Neural cell (in vitro differentiated cells): Measurements from ENCODE around the gene CD300A. TPM values are rescaled to one million over a fixed set of nuclear protein-coding genes. Genes with fewer than 3 reads are reported as not detected.

Source experiments
- H2AFZ ChIP-seq: fragments of 200-600, 300-800 bp; sonication (generic), shearing (Covaris generic); 2 replicates; pipeline ENCODE4 v1.6.0; 2014; ENCODE audit warnings: low read depth, mild to moderate bottlenecking, antibody characterized with exemption, low read length, moderate library complexity
- H3F3A ChIP-seq: fragments of 200-600 bp; shearing (Covaris generic); 2 replicates; pipeline ENCODE4 v1.6.1; 2016; ENCODE audit warnings: mild to moderate bottlenecking, moderate library complexity, mixed read lengths, antibody characterized with exemption, low read length; ENCODE audit not compliant: insufficient read depth, poor library complexity, severe bottlenecking
- H3K27ac ChIP-seq: fragments of 200-600, 300-800 bp; sonication (generic), shearing (Covaris generic); 2 replicates; pipeline ENCODE4 v1.5.1; 2014; ENCODE audit warnings: mild to moderate bottlenecking, low read length, moderate library complexity
- H3K27me3 ChIP-seq: fragments of 300-800, 200-600 bp; sonication (generic), shearing (Covaris generic); 2 replicates; pipeline ENCODE4 v1.6.0; 2014; ENCODE audit warnings: mild to moderate bottlenecking, low read depth, low read length, moderate library complexity; ENCODE audit not compliant: insufficient read depth
- H3K36me3 ChIP-seq: fragments of 300-800, 200-600 bp; sonication (generic), shearing (Covaris generic); 2 replicates; pipeline ENCODE4 v1.5.1; 2014; ENCODE audit warnings: mild to moderate bottlenecking, antibody characterized with exemption, low read length, moderate library complexity; ENCODE audit not compliant: insufficient read depth
- H3K4me2 ChIP-seq: fragments of 300-800, 200-600 bp; sonication (generic), shearing (Covaris generic); 2 replicates; pipeline ENCODE4 v1.6.0; 2014; ENCODE audit warnings: mild to moderate bottlenecking, low read length
- H3K4me3 ChIP-seq: fragments of 300-800, 200-600 bp; sonication (generic), shearing (Covaris generic); 2 replicates; pipeline ENCODE4 v1.5.1; 2014; ENCODE audit warnings: mild to moderate bottlenecking, low read length, moderate library complexity
- H3K79me2 ChIP-seq: fragments of 200-600 bp; shearing (Covaris generic); replicated peaks from 2 replicates; pipeline ENCODE4 v1.6.0; 2014; ENCODE audit warnings: mild to moderate bottlenecking, low read length, moderate library complexity; ENCODE audit not compliant: insufficient read depth
- H3K9ac ChIP-seq: fragments of 300-800, 200-600 bp; sonication (generic), shearing (Covaris generic); 2 replicates; pipeline ENCODE4 v1.6.1; 2016; ENCODE audit warnings: mild to moderate bottlenecking, low read length, mixed read lengths
- H3K9me2 ChIP-seq: fragments of 200-600 bp; shearing (Covaris generic); 2 replicates; pipeline ENCODE4 v1.6.1; 2016; ENCODE audit warnings: mild to moderate bottlenecking, low read length, mixed read lengths; ENCODE audit not compliant: insufficient read depth
- H3K9me3 ChIP-seq: fragments of 200-600, 300-800 bp; sonication (generic), shearing (Covaris generic); 2 replicates; pipeline ENCODE4 v1.6.1; 2016; ENCODE audit warnings: mild to moderate bottlenecking, mixed run types, low read length, moderate library complexity, mixed read lengths
- H4K20me1 ChIP-seq: fragments of 200-600 bp; shearing (Covaris generic); 2 replicates; pipeline ENCODE4 v1.6.1; 2016; ENCODE audit warnings: mild to moderate bottlenecking, mixed run types; ENCODE audit not compliant: insufficient read depth
- EP300 ChIP-seq: fragments of 450-650 bp; conservative IDR thresholded peaks from 2 replicates; pipeline ENCODE4 v1.6.1; 2014; ENCODE audit warnings: antibody characterized with exemption, mild to moderate bottlenecking, moderate library complexity; ENCODE audit not compliant: poor library complexity, severe bottlenecking
- EZH2 ChIP-seq: fragments of 200-600, 300-800 bp; shearing (Covaris generic), sonication (generic); IDR thresholded peaks from 2 replicates; pipeline ENCODE4 v1.6.1; 2014; ENCODE audit warnings: antibody characterized with exemption, low read length, borderline replicate concordance, mild to moderate bottlenecking; ENCODE audit not compliant: insufficient read depth, poor library complexity, severe bottlenecking
- MXI1 ChIP-seq: fragments of 450-650 bp; conservative IDR thresholded peaks from 2 replicates; pipeline ENCODE4 v1.6.1; 2014; ENCODE audit warnings: antibody characterized with exemption, mild to moderate bottlenecking; ENCODE audit not compliant: poor library complexity, severe bottlenecking
- POLR2AphosphoS5 ChIP-seq: IDR thresholded peaks from 2 replicates; pipeline ENCODE4 v1.6.1; 2012
- RAD21 ChIP-seq: fragments of 450-650 bp; conservative IDR thresholded peaks from 2 replicates; pipeline ENCODE4 v1.6.1; 2014; ENCODE audit warnings: antibody characterized with exemption, mild to moderate bottlenecking, moderate library complexity
- REST ChIP-seq: IDR thresholded peaks from 2 replicates; pipeline ENCODE4 v1.6.1; 2012; ENCODE audit warnings: borderline replicate concordance
- SMC3 ChIP-seq: fragments of 450-650 bp; conservative IDR thresholded peaks from 2 replicates; pipeline ENCODE4 v1.6.1; 2014; ENCODE audit warnings: antibody characterized with exemption, mild to moderate bottlenecking, moderate library complexity; ENCODE audit not compliant: poor library complexity
- TAF1 ChIP-seq: IDR thresholded peaks from 2 replicates; pipeline ENCODE4 v1.6.1; 2012; ENCODE audit warnings: low read depth
- polyA plus RNA-seq: library from polyadenylated mRNA; depleted of rRNA; stranded (reverse); fragments of >200 nt; gene quantifications from 2 replicates; pipeline ENCODE4 v1.2.3, GENCODE V29; 2014
- TF ChIP-seq, protein P1 (sequence below): fragments of 450-650 bp; IDR thresholded peaks from 2 replicates; pipeline ENCODE4 v1.5.1; 2014; ENCODE audit warnings: antibody characterized with exemption, mild to moderate bottlenecking, moderate library complexity; ENCODE audit not compliant: poor library complexity, severe bottlenecking

Gene CD300A
- polyA plus RNA-seq, 1 donor from 2014 or later: 0.35 TPM

DNA sequence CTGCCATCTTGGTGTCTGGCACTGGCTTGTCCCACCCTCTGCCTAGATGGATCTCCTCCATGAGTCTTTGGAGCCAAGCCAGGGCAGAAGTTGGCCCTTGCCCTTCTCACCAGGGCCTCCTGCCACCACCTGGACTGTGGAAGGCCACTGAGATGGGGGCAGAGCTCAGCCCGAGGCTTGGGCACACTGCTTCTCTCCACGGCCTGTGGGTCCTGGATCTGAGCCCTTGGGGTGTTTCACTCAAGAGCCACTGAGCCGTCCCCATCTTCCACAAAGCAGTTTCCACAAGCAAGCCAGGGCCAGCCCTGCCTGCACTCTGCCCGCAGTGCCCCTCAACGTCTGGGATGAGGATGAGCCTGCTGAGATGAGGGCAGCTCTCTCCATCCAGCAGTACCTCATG lies 16.7 kb upstream of the CD300A start:
- Histone ChIP-seq H2AFZ (no peak overlapping the region), H3K9ac (no peak overlapping the region), H3F3A (no peaks in the 10 kb centered on the region), H3K4me2 (no peak overlapping the region), H3K27ac (no peak overlapping the region), H4K20me1 (no peaks in the 10 kb centered on the region), H3K9me3 (no peaks in the 10 kb centered on the region), H3K36me3 (no peaks in the 10 kb centered on the region), H3K4me3 (no peak overlapping the region), H3K79me2 (no peaks in the 10 kb centered on the region), H3K9me2 (no peaks in the 10 kb centered on the region), H3K27me3 (peaks cover 5% of the 10 kb centered on the region)
- no peak for TF ChIP-seq EP300
- no peak for TF ChIP-seq SMC3
- TF ChIP-seq TAF1: no peak
- no peak for TF ChIP-seq REST
- TF ChIP-seq POLR2AphosphoS5: no peak
- no peak for TF ChIP-seq RAD21
- no peak for TF ChIP-seq EZH2
- no peak for TF ChIP-seq MXI1
- TF ChIP-seq, protein P1, sequence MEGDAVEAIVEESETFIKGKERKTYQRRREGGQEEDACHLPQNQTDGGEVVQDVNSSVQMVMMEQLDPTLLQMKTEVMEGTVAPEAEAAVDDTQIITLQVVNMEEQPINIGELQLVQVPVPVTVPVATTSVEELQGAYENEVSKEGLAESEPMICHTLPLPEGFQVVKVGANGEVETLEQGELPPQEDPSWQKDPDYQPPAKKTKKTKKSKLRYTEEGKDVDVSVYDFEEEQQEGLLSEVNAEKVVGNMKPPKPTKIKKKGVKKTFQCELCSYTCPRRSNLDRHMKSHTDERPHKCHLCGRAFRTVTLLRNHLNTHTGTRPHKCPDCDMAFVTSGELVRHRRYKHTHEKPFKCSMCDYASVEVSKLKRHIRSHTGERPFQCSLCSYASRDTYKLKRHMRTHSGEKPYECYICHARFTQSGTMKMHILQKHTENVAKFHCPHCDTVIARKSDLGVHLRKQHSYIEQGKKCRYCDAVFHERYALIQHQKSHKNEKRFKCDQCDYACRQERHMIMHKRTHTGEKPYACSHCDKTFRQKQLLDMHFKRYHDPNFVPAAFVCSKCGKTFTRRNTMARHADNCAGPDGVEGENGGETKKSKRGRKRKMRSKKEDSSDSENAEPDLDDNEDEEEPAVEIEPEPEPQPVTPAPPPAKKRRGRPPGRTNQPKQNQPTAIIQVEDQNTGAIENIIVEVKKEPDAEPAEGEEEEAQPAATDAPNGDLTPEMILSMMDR: no peak

DNA sequence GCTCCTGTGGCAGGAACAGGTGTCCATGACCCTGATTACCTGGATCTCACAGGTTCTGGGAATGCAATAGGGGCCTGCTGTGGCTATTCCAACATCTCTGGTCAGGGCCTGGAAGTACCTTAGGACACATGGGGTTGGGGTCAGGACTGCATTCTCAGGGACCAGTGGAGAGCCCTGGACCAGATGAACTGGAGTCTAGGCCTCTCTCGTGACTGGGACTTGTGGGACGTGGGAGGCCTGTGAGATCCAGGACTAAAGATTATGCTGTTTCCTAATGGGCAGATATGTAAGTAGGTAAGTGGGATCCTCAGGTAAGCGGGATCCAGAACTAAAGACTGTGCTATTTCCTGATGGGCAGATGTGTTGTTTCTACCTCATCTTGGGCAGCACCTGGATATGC lies 16.2 kb upstream of the CD300A start:
- Histone ChIP-seq H3K4me3 (no peak overlapping the region), H3K36me3 (no peaks in the 10 kb centered on the region), H3K27me3 (peaks cover 5% of the 10 kb centered on the region), H4K20me1 (no peaks in the 10 kb centered on the region), H3F3A (no peaks in the 10 kb centered on the region), H3K27ac (no peak overlapping the region), H3K9me2 (no peaks in the 10 kb centered on the region), H3K79me2 (no peaks in the 10 kb centered on the region), H2AFZ (no peak overlapping the region), H3K4me2 (no peak overlapping the region), H3K9me3 (no peaks in the 10 kb centered on the region), H3K9ac (no peak overlapping the region)
- TF ChIP-seq, protein P1: no peak
- no peak for TF ChIP-seq MXI1
- TF ChIP-seq REST: no peak
- TF ChIP-seq RAD21: no peak
- no peak for TF ChIP-seq POLR2AphosphoS5
- TF ChIP-seq SMC3: no peak
- no peak for TF ChIP-seq EZH2
- TF ChIP-seq TAF1: no peak
- no peak for TF ChIP-seq EP300
